Measurements from ENCODE around the gene FRMD4A. TPM values are rescaled to one million over a fixed set of nuclear protein-coding genes. Genes with fewer than 3 reads are reported as not detected.

FRMD4A gene
- total and polyA plus RNA-seq, 2 of the 4 experiments (the other 2 are of a cell fraction): 30.3 to 68.8 TPM

GRCh38 chr10:13969792-13970140 lies 361.0 kb downstream of the FRMD4A start:
- POLR2A ChIA-PET (ENCODE audit: unreplicated experiment): no interaction called here
- Histone ChIP-seq H2BK5ac (ENCODE audit: low read depth, low read length, poor library complexity, severe bottlenecking) (no peak overlapping the region), H3K56ac (ENCODE audit: extremely low read depth, insufficient read depth, low read length) (no peak overlapping the region), H4K20me1 (ENCODE audit: insufficient read depth, low read length) (no peaks in the 10 kb centered on the region), H2AFZ (replicated peaks; ENCODE audit: low read length, poor library complexity) (no peak overlapping the region), H2AK9ac (replicated peaks; ENCODE audit: low read depth, low read length, poor library complexity) (no peak overlapping the region), H3K14ac (replicated peaks; ENCODE audit: low read depth, low read length) (0 out of 2 replicates have a peak overlapping the region, but pooled peaks have one; percentile 23), H3K9ac (ENCODE audit: low read depth, low read length) (no peak overlapping the region), H3K18ac (ENCODE audit: low read depth, low read length) (no peak overlapping the region), H3K9me1 (ENCODE audit: insufficient read depth, low read length) (peaks cover 14% of the 10 kb centered on the region), H3K23ac (ENCODE audit: low read depth, low read length) (no peak overlapping the region), H3K9me3 (ENCODE audit: control insufficient read depth, insufficient read depth, low read length) (no peaks in the 10 kb centered on the region), H2BK120ac (ENCODE audit: low read depth, low read length) (no peak overlapping the region), H2AK5ac (ENCODE audit: low read depth, low read length) (peak overlapping the region; percentile 0; the same call in 1 of the 2 replicates), H3K27ac (ENCODE audit: insufficient read depth, low read length) (no peak overlapping the region), H4K5ac (ENCODE audit: low read depth, low read length) (no peak overlapping the region), H3K36me3 (ENCODE audit: control insufficient read depth, insufficient read depth, low read length) (no peaks in the 10 kb centered on the region), H3K4ac (ENCODE audit: low read depth, low read length) (no peak overlapping the region), H3K79me1 (ENCODE audit: low read depth in 1 of 2, low read length in 2 of 2) (peaks cover 0 to 15% of the 10 kb centered on the region in 2 experiments; a peak in 3 of 4 replicates), H3K4me2 (ENCODE audit: low read depth, low read length) (no peak overlapping the region), H4K91ac (ENCODE audit: insufficient read depth, low read depth, low read length) (no peak overlapping the region), H3K27me3 (ENCODE audit: control insufficient read depth, insufficient read depth, low read length) (no peaks in the 10 kb centered on the region), H3K4me3 (ENCODE audit: insufficient read depth, low read depth, low read length) (no peak overlapping the region), H2BK20ac (ENCODE audit: low read depth, low read length) (no peak overlapping the region), H4K8ac (ENCODE audit: low read depth in 2 of 2, low read length in 2 of 2) (no peak overlapping the region), H3K4me1 (ENCODE audit: control insufficient read depth, insufficient read depth, low read length) (peaks cover 25% of the 10 kb centered on the region), H2BK15ac (ENCODE audit: low read depth, low read length) (no peak overlapping the region)
- CTCF ChIA-PET: no interaction called here
- in situ Hi-C loops (cut with MboI; ENCODE audit: low sequenced_read_pairs) (no loop called here), intact Hi-C loops (cut with micrococcal nuclease) (loop anchor here (5.0 kb wide), 1 partner anchor 103 kb away; no protein-coding TSS in a partner anchor), dilution Hi-C loops (cut with HindIII; ENCODE audit: low sequenced_read_pairs, unreplicated experiment) (no loop called here)
- no peak for TF ChIP-seq CEBPB (IDR thresholded peaks at IDR 0.05; ENCODE audit: low read depth, low read length)
- TF ChIP-seq RAD21 (IDR thresholded peaks at IDR 0.05; ENCODE audit: low read length): no peak
- ATAC-seq (ENCODE audit: low read depth) (no peak), DNase-seq (no peak)
- no CpG with 5 or more reads among the region's 3 CpGs for WGBS, 2 experiments (ENCODE audit: extremely low coverage in 2 of 2, insufficient read length in 1 of 2)
- BruUV-seq (replicated peaks): no TSS peak

Data from IMR-90 (cell line).